Endothelial cell of umbilical vein (primary cell): ENCODE results near the gene KCTD14. TPM values are rescaled to one million over a fixed set of nuclear protein-coding genes. Genes with fewer than 3 reads are reported as not detected.
"Not testable (repeated sequence)": the region's sequence is repeated elsewhere in the genome, so short reads cannot be mapped to it uniquely, and the experiment has no call there.

Experiments used
- BruUV-seq: library from RNA; stranded (reverse); fragments of 400-500 nt; replicated peaks from 2 replicates; lab custom pipeline; 2021; lab: Mats Ljungman, UMichigan
- CTCF ChIA-PET: fragments of 300-600, 350-600 bp; sonication (Branson Sonifier 250); formaldehyde crosslinking; loops from one replicate; lab custom pipeline; 2021; ENCODE audit warnings: antibody characterized with exemption, inconsistent platforms; lab: Charles Lee
- POLR2A ChIA-PET: fragments of 300-600, 350-600 bp; sonication (Branson Sonifier 250); formaldehyde crosslinking; loops from one replicate; lab custom pipeline; 2021; ENCODE audit warnings: antibody characterized with exemption, inconsistent platforms; lab: Charles Lee
- DNase-seq: peaks from one replicate; pipeline ENCODE4 v3.0.0-alpha.2; 2011; ENCODE audit warnings: low read depth, low spot score
- FAIRE-seq: peaks from 2 replicates; lab custom pipeline; 2011; peaks lifted over from hg19 to GRCh38; lab: Jason Lieb, UNC
- H2AFZ ChIP-seq: 2 replicates; pipeline ENCODE4 v1.6.0; 2012; ENCODE audit warnings: low read depth, low read length, control low read depth, inconsistent platforms
- H3K27ac ChIP-seq: 2 replicates; pipeline ENCODE4 v1.5.1; 2011; ENCODE audit warnings: low read depth, mild to moderate bottlenecking, control low read depth, low read length, moderate library complexity; ENCODE audit not compliant: insufficient read depth
- H3K27me3 ChIP-seq, 2 experiments: 2 replicates each; pipeline versions ENCODE4 v1.6.0 to v1.6.1; 2011; ENCODE audit warnings: low read length in 2 of 2, mixed read lengths in 1 of 2; ENCODE audit not compliant: control insufficient read depth in 2 of 2, insufficient read depth in 2 of 2
- H3K36me3 ChIP-seq, 2 experiments: 2 replicates in 1 of 2; 3 replicates in 1 of 2; pipeline ENCODE4 v1.5.1; 2011; ENCODE audit warnings: low read length in 2 of 2, mild to moderate bottlenecking in 1 of 2, moderate library complexity in 1 of 2; ENCODE audit not compliant: control insufficient read depth in 2 of 2, insufficient read depth in 2 of 2; ENCODE audit errors: extremely low read depth in 1 of 2
- H3K4me1 ChIP-seq: 3 replicates; pipeline ENCODE4 v1.5.1; 2011; ENCODE audit warnings: mild to moderate bottlenecking, low read length; ENCODE audit not compliant: control insufficient read depth, insufficient read depth; ENCODE audit errors: extremely low read depth
- H3K4me2 ChIP-seq: 2 replicates; pipeline ENCODE4 v1.6.1; 2011; ENCODE audit warnings: low read length, control low read depth, mixed read lengths; ENCODE audit not compliant: insufficient read depth
- H3K4me3 ChIP-seq, 3 experiments: fragments of 200-600 bp in 1 of 3; sonication (generic), shearing (Covaris generic) in 1 of 3; replicated peaks in 1 of 3; 2 replicates each; pipeline ENCODE4 v1.5.1; 2011 to 2016; ENCODE audit warnings: control low read depth in 3 of 3, low read length in 3 of 3, mild to moderate bottlenecking in 2 of 3, inconsistent platforms in 1 of 3, low read depth in 1 of 3, moderate library complexity in 1 of 3; ENCODE audit not compliant: insufficient read depth in 1 of 3
- H3K79me2 ChIP-seq: 2 replicates; pipeline ENCODE4 v1.6.0; 2012; ENCODE audit warnings: low read length, inconsistent platforms; ENCODE audit not compliant: control insufficient read depth, insufficient read depth
- H3K9ac ChIP-seq: replicated peaks from 2 replicates; pipeline ENCODE3; 2011; ENCODE audit warnings: low read length, control low read depth; ENCODE audit not compliant: insufficient read depth; ENCODE audit errors: extremely low read depth
- H3K9me1 ChIP-seq: replicated peaks from 3 replicates; pipeline ENCODE4 v1.6.0; 2011; ENCODE audit warnings: mild to moderate bottlenecking, low read length; ENCODE audit not compliant: control insufficient read depth, insufficient read depth; ENCODE audit errors: extremely low read depth
- H3K9me3 ChIP-seq: replicated peaks from 2 replicates; pipeline ENCODE4 v1.5.1; 2012; ENCODE audit warnings: low read length, inconsistent platforms; ENCODE audit not compliant: control insufficient read depth, insufficient read depth
- H4K20me1 ChIP-seq: replicated peaks from 2 replicates; pipeline ENCODE3; 2011; ENCODE audit warnings: mild to moderate bottlenecking, low read length; ENCODE audit not compliant: control insufficient read depth, insufficient read depth; ENCODE audit errors: extremely low read depth
- GATA2 ChIP-seq: IDR thresholded peaks from 2 replicates; pipeline ENCODE4 v1.7.0; 2011; ENCODE audit warnings: low read depth, mild to moderate bottlenecking, moderate library complexity, mixed read lengths, low read length; ENCODE audit not compliant: insufficient read length, insufficient read depth
- JUN ChIP-seq: IDR thresholded peaks from 2 replicates; pipeline ENCODE4 v1.6.1; 2011; ENCODE audit warnings: borderline replicate concordance, low read depth; ENCODE audit not compliant: insufficient read length, insufficient read depth
- POLR2A ChIP-seq: IDR thresholded peaks from 2 replicates; pipeline ENCODE4 v1.6.1; 2012; ENCODE audit warnings: low read depth, mild to moderate bottlenecking, control low read depth, low read length
- POLR2AphosphoS5 ChIP-seq: IDR thresholded peaks from 2 replicates; pipeline ENCODE4 v1.6.1; 2012; ENCODE audit warnings: low read depth, mild to moderate bottlenecking, control low read depth, low read length, moderate library complexity; ENCODE audit not compliant: insufficient read depth
- dilution Hi-C: fragments of 300-500 bp; cut with MboI; formaldehyde crosslinking; loops from one replicate; pipeline ENCODE4 v1.15.0; 2019; ENCODE audit warnings: low sequenced_read_pairs; ENCODE audit not compliant: extremely low pct_ligation_motif_present
- intact Hi-C: fragments of 100-400 bp; cut with micrococcal nuclease; formaldehyde crosslinking; loops from one replicate; pipeline ENCODE4 v1.10.0; 2022
- polyA plus RNA-seq, 4 experiments: library from polyadenylated mRNA; depleted of rRNA in 3 of 4; stranded (reverse) in 3 of 4; unstranded in 1 of 4; fragments of >200 nt; gene quantifications; 2 replicates each; pipeline versions ENCODE4 v1.2.1 to v1.2.3, GENCODE V29; 2011 to 2012; ENCODE audit warnings: missing spikeins in 1 of 4
- total RNA-seq: library from RNA; stranded (reverse); gene quantifications from 2 replicates; pipeline ENCODE4 v1.2.3, GENCODE V29; 2021

The KCTD14 gene
- total and polyA plus RNA-seq, 2 donors (not counting 3 experiments of a cell fraction or from before 2014, with no cell fraction given), result 0.57 to 1.8 TPM

DNA sequence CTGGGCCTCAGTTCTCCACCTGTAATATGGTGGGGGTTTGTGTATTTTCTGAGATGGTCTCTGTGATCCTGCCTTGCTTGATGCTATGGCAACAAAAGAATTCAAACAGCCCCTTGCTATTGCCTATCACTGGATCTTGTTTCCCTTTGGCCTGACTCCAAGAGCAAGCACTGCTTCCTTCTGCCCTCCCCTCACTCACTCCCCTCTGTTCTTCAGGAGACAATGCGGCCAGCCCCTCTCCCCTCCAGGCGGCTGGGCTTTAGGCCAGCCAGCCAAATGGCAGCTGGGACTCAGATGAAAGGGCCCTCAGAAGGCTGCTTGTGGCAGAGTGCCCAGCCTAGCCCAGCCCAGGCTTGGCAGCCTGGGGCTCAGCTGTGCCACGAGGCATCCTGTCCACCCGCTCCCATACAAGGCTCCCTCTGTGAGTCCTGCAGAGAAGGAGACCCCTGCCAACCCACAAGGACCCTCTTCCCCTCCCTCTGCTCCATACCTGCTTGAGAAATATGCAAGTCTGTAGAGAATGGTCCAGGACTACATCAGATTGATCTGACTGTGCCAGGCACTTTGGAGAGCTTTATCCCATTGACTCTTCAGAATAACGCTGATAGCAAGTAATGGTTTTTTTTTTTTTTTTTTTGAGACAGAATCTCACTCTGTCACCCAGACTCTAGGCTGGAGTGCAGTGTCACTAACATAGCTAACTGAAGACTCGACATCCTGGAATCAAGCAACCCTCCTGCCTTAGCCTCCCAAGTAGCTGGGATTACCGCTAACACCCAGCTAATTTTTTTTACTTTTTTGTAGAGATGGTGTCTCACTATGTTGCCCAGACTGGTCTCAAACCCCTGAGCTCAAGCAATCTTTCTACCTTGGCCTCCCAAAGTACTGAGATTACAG lies 7.6 kb upstream of the KCTD14 start:
- no peak overlapping the region for H3K9ac ChIP-seq
- CTCF ChIA-PET, result interaction anchor here (0.7 to 4.3 kb wide), 6 partner anchors 10 to 287 kb away, joined by 3 to 34 read pairs (median 4); partner anchors contain the start of gene INTS4

GRCh38 chr11:78028423-78028822 lies 5.3 kb upstream of the KCTD14 start:
- H4K20me1 ChIP-seq, H3K27ac ChIP-seq, H3K9me3 ChIP-seq, H3K27me3 ChIP-seq, H2AFZ ChIP-seq, H3K9me1 ChIP-seq, H3K36me3 ChIP-seq, H3K9ac ChIP-seq, H3K79me2 ChIP-seq, BruUV-seq, DNase-seq, H3K4me3 ChIP-seq, dilution Hi-C loops, POLR2A ChIA-PET, H3K4me2 ChIP-seq, FAIRE-seq: not testable (repeated sequence)
- CTCF ChIA-PET, result interaction anchor here (1.5 kb wide), 1 partner anchor 16 kb away, joined by 4 read pairs; no protein-coding TSS in a partner anchor
- intact Hi-C loops, result loop anchor here (2.0 kb wide), 1 partner anchor 28 kb away; no protein-coding TSS in a partner anchor
- peaks cover 13% of the 10 kb centered on the region for H3K4me1 ChIP-seq
- TF ChIP-seq JUN, result peak; percentile 9

More for the DNA sequence above, 7.6 kb upstream of the KCTD14 start:
- peak overlapping the region; percentile 40 for H3K27ac ChIP-seq
- peak; percentile 96 for DNase-seq
- H3K36me3 ChIP-seq, result no peaks in the 10 kb centered on the region
- FAIRE-seq, result peak; percentile 86
- H3K9me1 ChIP-seq, result no peaks in the 10 kb centered on the region
- H3K27me3 ChIP-seq, result no peaks in the 10 kb centered on the region
- H3K4me2 ChIP-seq, result no peak overlapping the region
- no peak overlapping the region for H3K4me3 ChIP-seq
- H2AFZ ChIP-seq, result peak overlapping the region; percentile 10
- no peaks in the 10 kb centered on the region for H3K79me2 ChIP-seq
- H3K9me3 ChIP-seq, result no peaks in the 10 kb centered on the region
- dilution Hi-C loops, result no loop called here
- POLR2A ChIA-PET, result no interaction called here
- H4K20me1 ChIP-seq, result no peaks in the 10 kb centered on the region
- intact Hi-C loops, result loop anchor here (2.0 kb wide), 2 partner anchors 16 to 36 kb away; partner anchors contain the start of gene INTS4
- peaks cover 13% of the 10 kb centered on the region for H3K4me1 ChIP-seq
- no TSS peak for BruUV-seq
- no peak for TF ChIP-seq POLR2A
- TF ChIP-seq POLR2AphosphoS5, result peak; percentile 41
- peak; percentile 53 for TF ChIP-seq GATA2
